SH-SY5Y (cell line): ENCODE measurements around the gene PITX2.

Experiments
- GATA2 ChIP-seq: IDR thresholded peaks from 2 replicates; pipeline ENCODE4 v1.6.1; 2011; ENCODE audit warnings: mild to moderate bottlenecking, low read depth, low read length
- GATA3 ChIP-seq: IDR thresholded peaks from 2 replicates; pipeline ENCODE4 v1.6.1; 2011; ENCODE audit warnings: low read depth, mild to moderate bottlenecking, low read length, moderate library complexity

GRCh38 chr4:110663206-110663605 is 40.3 kb upstream of the PITX2 start:
- TF ChIP-seq GATA3, result no peak
- no peak for TF ChIP-seq GATA2
